Measurements from ENCODE around the gene YEATS2. TPM values are rescaled to one million over a fixed set of nuclear protein-coding genes. Genes with fewer than 3 reads are reported as not detected.

YEATS2 gene
- total RNA-seq, 3 donors from 2014 or later, result 11.5 to 32.8 (median 26.6) TPM

GRCh38 chr3:183826448-183827250 is 129.1 kb downstream of the YEATS2 start:
- no peak overlapping the region for H3K27ac ChIP-seq
- no peak overlapping the region for H3K4me3 ChIP-seq
- H3K4me1 ChIP-seq, result peaks cover 0 to 4% of the 10 kb centered on the region in 2 donors
- intact Hi-C loops (cut with DNase I; ENCODE audit: low total_unique reads), result no loop called here
- H3K36me3 ChIP-seq, result no peaks in the 10 kb centered on the region
- no peaks in the 10 kb centered on the region for H3K27me3 ChIP-seq
- no peaks in the 10 kb centered on the region for H3K9me3 ChIP-seq
- no peak for DNase-seq (ENCODE audit: low spot score in 2 of 2)
- TF ChIP-seq POLR2A (IDR thresholded peaks at IDR 0.05) (no peak), CTCF (IDR thresholded peaks at IDR 0.05) (no peak), POLR2AphosphoS5 (IDR thresholded peaks at IDR 0.05) (no peak)

- Histone ChIP-seq H3K36me3 (no peaks in the 10 kb centered on the region), H3K27me3 (no peaks in the 10 kb centered on the region), H3K4me1 (peaks cover 0 to 4% of the 10 kb centered on the region in 2 donors), H3K27ac (no peak overlapping the region), H3K9me3 (no peaks in the 10 kb centered on the region), H3K4me3 (no peak overlapping the region)
- no peak for DNase-seq (ENCODE audit: low spot score in 2 of 2)
- no peak for TF ChIP-seq CTCF (IDR thresholded peaks at IDR 0.05)
- TF ChIP-seq POLR2A (IDR thresholded peaks at IDR 0.05), result no peak
- intact Hi-C loops (cut with DNase I; ENCODE audit: low total_unique reads), result no loop called here
Measured at GRCh38 chr3:183827809-183828537, 130.4 kb downstream of the YEATS2 start.

GRCh38 chr3:183828538-183828870 is 130.9 kb downstream of the YEATS2 start:
- TF ChIP-seq POLR2A (IDR thresholded peaks at IDR 0.05), result no peak
- TF ChIP-seq POLR2AphosphoS5 (IDR thresholded peaks at IDR 0.05), result no peak
- no peak for TF ChIP-seq CTCF (IDR thresholded peaks at IDR 0.05)
- no peaks in the 10 kb centered on the region for H3K36me3 ChIP-seq
- no peak overlapping the region for H3K27ac ChIP-seq
- peaks cover 0 to 4% of the 10 kb centered on the region in 2 donors for H3K4me1 ChIP-seq
- no peaks in the 10 kb centered on the region for H3K27me3 ChIP-seq
- no peak overlapping the region for H3K4me3 ChIP-seq
- H3K9me3 ChIP-seq, result no peaks in the 10 kb centered on the region
- no peak for DNase-seq (ENCODE audit: low spot score in 2 of 2)
- intact Hi-C loops (cut with DNase I; ENCODE audit: low total_unique reads), result no loop called here

- peaks cover 0 to 4% of the 10 kb centered on the region in 2 donors for H3K4me1 ChIP-seq
- H3K27me3 ChIP-seq, result no peaks in the 10 kb centered on the region
- DNase-seq (ENCODE audit: low spot score in 2 of 2), result no peak
- TF ChIP-seq POLR2A (IDR thresholded peaks at IDR 0.05) (no peak), POLR2AphosphoS5 (IDR thresholded peaks at IDR 0.05) (no peak), CTCF (IDR thresholded peaks at IDR 0.05) (no peak)
- no peak overlapping the region for H3K27ac ChIP-seq
- H3K36me3 ChIP-seq, result no peaks in the 10 kb centered on the region
- no peaks in the 10 kb centered on the region for H3K9me3 ChIP-seq
- H3K4me3 ChIP-seq, result no peak overlapping the region
- intact Hi-C loops (cut with DNase I; ENCODE audit: low total_unique reads), result no loop called here
Measured at GRCh38 chr3:183829466-183829865, 131.9 kb downstream of the YEATS2 start.

GRCh38 chr3:183830187-183830586 is 132.6 kb downstream of the YEATS2 start:
- no peaks in the 10 kb centered on the region for H3K36me3 ChIP-seq

More at GRCh38 chr3:183830187-183830586, 132.6 kb downstream of the YEATS2 start:
- no peak for TF ChIP-seq POLR2AphosphoS5 (IDR thresholded peaks at IDR 0.05)
- TF ChIP-seq POLR2A (IDR thresholded peaks at IDR 0.05), result no peak
- no peak for TF ChIP-seq CTCF (IDR thresholded peaks at IDR 0.05)
- Histone ChIP-seq H3K27me3 (no peaks in the 10 kb centered on the region), H3K4me3 (no peak overlapping the region), H3K9me3 (no peaks in the 10 kb centered on the region), H3K27ac (no peak overlapping the region), H3K4me1 (peaks cover 0 to 4% of the 10 kb centered on the region in 2 donors)
- intact Hi-C loops (cut with DNase I; ENCODE audit: low total_unique reads), result no loop called here
- no peak for DNase-seq (ENCODE audit: low spot score in 2 of 2)

All from breast epithelium (tissue), 4 donors.